ENCODE results near the gene NCOR1.

The NCOR1 gene

GRCh38 chr17:16080366-16080765 lies 135.0 kb downstream of the NCOR1 start:
- no peak overlapping the region for H3K27ac ChIP-seq
- no peaks in the 10 kb centered on the region for H3K4me1 ChIP-seq (ENCODE audit: low read depth, poor library complexity, severe bottlenecking)
- H3K4me2 ChIP-seq: no peak overlapping the region
- H3K36me3 ChIP-seq (ENCODE audit: insufficient read depth): no peaks in the 10 kb centered on the region
- H4K20me1 ChIP-seq (ENCODE audit: insufficient read depth): no peaks in the 10 kb centered on the region
- H3K79me2 ChIP-seq (ENCODE audit: insufficient read depth, low read depth): no peaks in the 10 kb centered on the region
- no peaks in the 10 kb centered on the region for H3K27me3 ChIP-seq (ENCODE audit: insufficient read depth, low read depth)
- no peak overlapping the region for H2AFZ ChIP-seq (ENCODE audit: low read depth)
- no peak for TF ChIP-seq CTCF (conservative IDR thresholded peaks at IDR 0.05; ENCODE audit: low read depth, low read length)
- H3K9ac ChIP-seq: no peak overlapping the region
- H3K4me3 ChIP-seq (IDR thresholded peaks at IDR 0.05; ENCODE audit: insufficient read depth, low read depth, low read length): no peak overlapping the region

GRCh38 chr17:16075949-16076348 lies 139.4 kb downstream of the NCOR1 start:
- H3K79me2 ChIP-seq (ENCODE audit: insufficient read depth, low read depth): no peaks in the 10 kb centered on the region
- no peak for TF ChIP-seq CTCF (conservative IDR thresholded peaks at IDR 0.05; ENCODE audit: low read depth, low read length)
- H2AFZ ChIP-seq (ENCODE audit: low read depth): no peak overlapping the region
- H3K4me3 ChIP-seq (IDR thresholded peaks at IDR 0.05; ENCODE audit: insufficient read depth, low read depth, low read length): no peak overlapping the region
- H3K27me3 ChIP-seq (ENCODE audit: insufficient read depth, low read depth): no peaks in the 10 kb centered on the region
- H3K36me3 ChIP-seq (ENCODE audit: insufficient read depth): no peaks in the 10 kb centered on the region
- no peaks in the 10 kb centered on the region for H4K20me1 ChIP-seq (ENCODE audit: insufficient read depth)
- H3K9ac ChIP-seq: no peak overlapping the region
- no peaks in the 10 kb centered on the region for H3K4me1 ChIP-seq (ENCODE audit: low read depth, poor library complexity, severe bottlenecking)
- H3K27ac ChIP-seq: no peak overlapping the region
- H3K4me2 ChIP-seq: no peak overlapping the region

- H3K9ac ChIP-seq: no peak overlapping the region
- no peak overlapping the region for H2AFZ ChIP-seq (ENCODE audit: low read depth)
- no peak overlapping the region for H3K27ac ChIP-seq
- TF ChIP-seq CTCF (conservative IDR thresholded peaks at IDR 0.05; ENCODE audit: low read depth, low read length): no peak
- no peaks in the 10 kb centered on the region for H3K79me2 ChIP-seq (ENCODE audit: insufficient read depth, low read depth)
- H3K4me1 ChIP-seq (ENCODE audit: low read depth, poor library complexity, severe bottlenecking): no peaks in the 10 kb centered on the region
- no peak overlapping the region for H3K4me3 ChIP-seq (IDR thresholded peaks at IDR 0.05; ENCODE audit: insufficient read depth, low read depth, low read length)
- no peaks in the 10 kb centered on the region for H3K27me3 ChIP-seq (ENCODE audit: insufficient read depth, low read depth)
- H3K36me3 ChIP-seq (ENCODE audit: insufficient read depth): no peaks in the 10 kb centered on the region
- H3K4me2 ChIP-seq: no peak overlapping the region
- H4K20me1 ChIP-seq (ENCODE audit: insufficient read depth): no peaks in the 10 kb centered on the region
Measured at GRCh38 chr17:16074423-16074822, 140.9 kb downstream of the NCOR1 start.

- Histone ChIP-seq H4K20me1 (ENCODE audit: insufficient read depth) (no peaks in the 10 kb centered on the region), H3K9ac (no peak overlapping the region), H3K27ac (no peak overlapping the region), H3K4me1 (ENCODE audit: low read depth, poor library complexity, severe bottlenecking) (no peaks in the 10 kb centered on the region), H3K79me2 (ENCODE audit: insufficient read depth, low read depth) (no peaks in the 10 kb centered on the region), H3K36me3 (ENCODE audit: insufficient read depth) (no peaks in the 10 kb centered on the region), H3K27me3 (ENCODE audit: insufficient read depth, low read depth) (no peaks in the 10 kb centered on the region), H3K4me2 (no peak overlapping the region), H2AFZ (ENCODE audit: low read depth) (no peak overlapping the region), H3K4me3 (IDR thresholded peaks at IDR 0.05; ENCODE audit: insufficient read depth, low read depth, low read length) (no peak overlapping the region)
- no peak for TF ChIP-seq CTCF (conservative IDR thresholded peaks at IDR 0.05; ENCODE audit: low read depth, low read length)
Measured at GRCh38 chr17:16073845-16074244, 141.5 kb downstream of the NCOR1 start.

GRCh38 chr17:16072031-16072430 lies 143.3 kb downstream of the NCOR1 start:
- Histone ChIP-seq H2AFZ (ENCODE audit: low read depth) (no peak overlapping the region), H4K20me1 (ENCODE audit: insufficient read depth) (no peaks in the 10 kb centered on the region), H3K27ac (no peak overlapping the region), H3K36me3 (ENCODE audit: insufficient read depth) (no peaks in the 10 kb centered on the region), H3K27me3 (ENCODE audit: insufficient read depth, low read depth) (no peaks in the 10 kb centered on the region), H3K79me2 (ENCODE audit: insufficient read depth, low read depth) (no peaks in the 10 kb centered on the region), H3K4me1 (ENCODE audit: low read depth, poor library complexity, severe bottlenecking) (no peaks in the 10 kb centered on the region), H3K4me3 (IDR thresholded peaks at IDR 0.05; ENCODE audit: insufficient read depth, low read depth, low read length) (no peak overlapping the region), H3K4me2 (no peak overlapping the region), H3K9ac (no peak overlapping the region)
- no peak for TF ChIP-seq CTCF (conservative IDR thresholded peaks at IDR 0.05; ENCODE audit: low read depth, low read length)

All from KMS-11 (cell line).